ENCODE results near the gene TTC28. TPM values are rescaled to one million over a fixed set of nuclear protein-coding genes. Genes with fewer than 3 reads are reported as not detected.

The TTC28 gene
- total and polyA plus RNA-seq, 10 of the 15 experiments (the other 5 are each of a cell fraction or from before 2014, with no cell fraction given) = 0.15 to 8.4 (median 1.4) TPM

GRCh38 chr22:28381429-28382167 is 298.0 kb downstream of the TTC28 start (continued):
- TF ChIP-seq MLLT1 (IDR thresholded peaks at IDR 0.05) = no peak

- Histone ChIP-seq H3K4me1 (ENCODE audit: control insufficient read depth, insufficient read depth, low read length) (no peaks in the 10 kb centered on the region), H3K79me2 (ENCODE audit: control insufficient read depth, insufficient read depth, low read length) (no peaks in the 10 kb centered on the region), H3K27ac (ENCODE audit: control insufficient read depth, insufficient read depth) (no peak overlapping the region), H3K36me3 (ENCODE audit: control insufficient read depth in 2 of 2, insufficient read depth in 2 of 2, low read length in 1 of 2) (no peaks in the 10 kb centered on the region), H4K20me1 (ENCODE audit: control insufficient read depth, insufficient read depth) (no peaks in the 10 kb centered on the region), H3K4me3 (no peak overlapping the region), H3K4me2 (ENCODE audit: control insufficient read depth, insufficient read depth) (no peak overlapping the region), H3K9me3 (replicated peaks; ENCODE audit: control insufficient read depth, insufficient read depth, low read length) (no peaks in the 10 kb centered on the region), H3K9ac (ENCODE audit: control insufficient read depth, insufficient read depth, low read length) (no peak overlapping the region), H3K27me3 (replicated peaks in 1 of 2; ENCODE audit: control insufficient read depth in 2 of 2, insufficient read depth in 2 of 2, low read length in 1 of 2) (no peaks in the 10 kb centered on the region), H2AFZ (ENCODE audit: control insufficient read depth, low read depth, low read length) (no peak overlapping the region)
- no peak for DNase-seq (ENCODE audit: low read depth, low spot score)
- ATAC-seq = no peak
- ChIA-PET CTCF (no interaction called here), RAD21 (ENCODE audit: unreplicated experiment) (no interaction called here), POLR2A (no interaction called here), SMC1A (ENCODE audit: uncharacterized antibody, unreplicated experiment) (no interaction called here)
- no TSS peak for BruUV-seq (replicated peaks)
- WGBS (ENCODE audit: insufficient coverage, insufficient replicate concordance, low lambda C conversion rate, missing lambda C conversion rate) = 62% methylated on average over 4 of the region's 4 CpGs
- FAIRE-seq = no peak
- in situ Hi-C loops (cut with MboI) (no loop called here), intact Hi-C loops (cut with micrococcal nuclease; ENCODE audit: unreplicated experiment) (no loop called here)
- no peak for TF ChIP-seq NBN (IDR thresholded peaks at IDR 0.05)
- TF ChIP-seq ZNF622 (IDR thresholded peaks at IDR 0.05) = no peak
- no peak for TF ChIP-seq HDGF (IDR thresholded peaks at IDR 0.05)
- no peak for TF ChIP-seq KDM1A (IDR thresholded peaks at IDR 0.05; ENCODE audit: borderline replicate concordance)
- TF ChIP-seq CBFB (IDR thresholded peaks at IDR 0.05; ENCODE audit: low read depth) = no peak
- no peak for TF ChIP-seq MYC (IDR thresholded peaks at IDR 0.05; ENCODE audit: insufficient read depth, insufficient read length, insufficient replicate concordance, low read length, severe bottlenecking)
- TF ChIP-seq ELK1 (IDR thresholded peaks at IDR 0.05; ENCODE audit: low read depth, low read length) = no peak
- no peak for TF ChIP-seq ZBTB11 (CRISPR knock-in tag; IDR thresholded peaks at IDR 0.05)
- no peak for TF ChIP-seq NR2C1 (IDR thresholded peaks at IDR 0.05)
- TF ChIP-seq TARDBP (IDR thresholded peaks at IDR 0.05; ENCODE audit: borderline replicate concordance) = no peak
- no peak for TF ChIP-seq ZBTB4 (CRISPR knock-in tag; IDR thresholded peaks at IDR 0.05)
- no peak for TF ChIP-seq POLR2AphosphoS2 (IDR thresholded peaks at IDR 0.05; ENCODE audit: low read depth, low read length)
- no peak for TF ChIP-seq TCF3 (IDR thresholded peaks at IDR 0.05; ENCODE audit: borderline replicate concordance, insufficient read depth, low read depth, low read length)
These were observed 299.7 kb downstream of the TTC28 start for GRCh38 chr22:28379951-28380350.

All from GM12878 (cell line).